Measurements from ENCODE around the gene PALLD.

DNA sequence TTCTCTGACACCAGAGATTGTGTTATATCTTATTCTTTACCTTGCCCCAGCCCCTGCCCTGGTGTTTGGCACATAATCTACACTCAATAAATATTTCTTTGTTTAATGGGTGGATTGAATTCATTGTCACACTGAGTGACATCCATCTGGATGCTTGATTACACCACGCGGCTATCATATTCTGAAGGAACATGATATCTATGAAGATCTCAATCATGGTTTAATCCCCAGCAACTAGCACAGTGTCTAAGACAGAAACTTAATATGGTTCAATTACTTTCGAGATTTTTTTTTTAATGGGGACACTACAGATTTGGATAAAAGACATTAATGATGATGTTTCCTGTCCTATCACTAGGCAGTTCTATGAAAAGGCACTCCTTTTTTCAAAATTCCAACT, 246.3 kb downstream of the PALLD start:
- no peak for TF ChIP-seq EZH2 (IDR thresholded peaks at IDR 0.05; ENCODE audit: insufficient read depth, poor library complexity, severe bottlenecking)
- no peak for TF ChIP-seq EZH2phosphoT487 (IDR thresholded peaks at IDR 0.05; ENCODE audit: insufficient read depth, low read depth)

Data from GM23248 (cell line).